Astrocyte of the cerebellum (primary cell): ENCODE measurements around the gene L3MBTL4.

Experiments used
- DNase-seq: peaks from one replicate; pipeline ENCODE4 v3.0.0-alpha.2; 2011; ENCODE audit warnings: low read depth
- H3K4me3 ChIP-seq: 2 replicates; pipeline ENCODE4 v1.5.1; 2011; ENCODE audit warnings: mild to moderate bottlenecking, low read depth, low read length, moderate library complexity
- in situ Hi-C: cut with HindIII; loops from 2 replicates; pipeline ENCODE4 v1.10.0; 2017; ENCODE audit warnings: low sequenced_read_pairs
- TF ChIP-seq, protein P1 (sequence below): IDR thresholded peaks from 2 replicates; pipeline ENCODE4 v1.5.1; 2012; ENCODE audit warnings: low read length, low read depth, moderate library complexity, mild to moderate bottlenecking; ENCODE audit errors: missing control alignments

L3MBTL4 gene

DNA sequence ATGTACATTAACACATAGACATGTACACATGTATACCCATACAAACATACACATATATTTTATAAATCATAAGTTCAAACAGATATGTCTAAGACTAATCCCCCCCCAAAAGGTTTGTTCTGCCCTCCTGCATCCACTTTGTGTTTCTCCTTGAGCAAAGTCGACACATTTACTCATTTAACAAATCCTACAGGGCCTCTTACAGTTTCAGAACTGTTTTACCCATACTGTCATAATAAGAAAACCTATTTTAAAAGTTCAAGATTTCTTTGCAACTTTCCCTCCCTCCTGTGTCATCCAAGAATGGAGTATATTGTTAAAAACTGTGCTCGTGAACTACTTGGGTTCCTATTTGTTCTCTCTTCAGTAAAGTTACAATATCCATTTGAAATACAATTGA, 166.7 kb downstream of the L3MBTL4 start:
- TF ChIP-seq, protein P1, sequence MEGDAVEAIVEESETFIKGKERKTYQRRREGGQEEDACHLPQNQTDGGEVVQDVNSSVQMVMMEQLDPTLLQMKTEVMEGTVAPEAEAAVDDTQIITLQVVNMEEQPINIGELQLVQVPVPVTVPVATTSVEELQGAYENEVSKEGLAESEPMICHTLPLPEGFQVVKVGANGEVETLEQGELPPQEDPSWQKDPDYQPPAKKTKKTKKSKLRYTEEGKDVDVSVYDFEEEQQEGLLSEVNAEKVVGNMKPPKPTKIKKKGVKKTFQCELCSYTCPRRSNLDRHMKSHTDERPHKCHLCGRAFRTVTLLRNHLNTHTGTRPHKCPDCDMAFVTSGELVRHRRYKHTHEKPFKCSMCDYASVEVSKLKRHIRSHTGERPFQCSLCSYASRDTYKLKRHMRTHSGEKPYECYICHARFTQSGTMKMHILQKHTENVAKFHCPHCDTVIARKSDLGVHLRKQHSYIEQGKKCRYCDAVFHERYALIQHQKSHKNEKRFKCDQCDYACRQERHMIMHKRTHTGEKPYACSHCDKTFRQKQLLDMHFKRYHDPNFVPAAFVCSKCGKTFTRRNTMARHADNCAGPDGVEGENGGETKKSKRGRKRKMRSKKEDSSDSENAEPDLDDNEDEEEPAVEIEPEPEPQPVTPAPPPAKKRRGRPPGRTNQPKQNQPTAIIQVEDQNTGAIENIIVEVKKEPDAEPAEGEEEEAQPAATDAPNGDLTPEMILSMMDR = no peak
- no peak overlapping the region for H3K4me3 ChIP-seq

DNA sequence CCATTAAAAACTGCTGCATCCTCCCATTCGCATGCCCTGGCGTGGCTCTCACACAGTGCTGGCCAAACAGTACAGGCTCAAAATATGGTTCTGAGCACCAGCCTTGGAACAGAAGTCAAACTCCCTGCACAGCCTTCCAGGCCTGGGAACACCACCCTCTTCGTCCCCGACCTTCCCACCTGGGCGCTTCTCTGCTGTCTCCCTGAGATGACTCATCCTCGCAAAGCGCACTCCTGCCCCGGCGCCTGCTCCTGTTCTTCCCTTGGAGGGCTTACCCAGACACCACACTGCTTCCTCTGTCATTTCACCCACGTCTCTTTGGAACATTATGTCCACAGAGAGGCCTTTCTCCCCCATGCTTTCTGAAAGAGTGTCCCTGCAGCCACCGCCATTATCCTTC, 172.7 kb downstream of the L3MBTL4 start:
- in situ Hi-C loops = no loop called here
- no peak for DNase-seq
- TF ChIP-seq, protein P1 = no peak
- no peak overlapping the region for H3K4me3 ChIP-seq

More for the DNA sequence above, 166.7 kb downstream of the L3MBTL4 start:
- in situ Hi-C loops = no loop called here
- no peak for DNase-seq

DNA sequence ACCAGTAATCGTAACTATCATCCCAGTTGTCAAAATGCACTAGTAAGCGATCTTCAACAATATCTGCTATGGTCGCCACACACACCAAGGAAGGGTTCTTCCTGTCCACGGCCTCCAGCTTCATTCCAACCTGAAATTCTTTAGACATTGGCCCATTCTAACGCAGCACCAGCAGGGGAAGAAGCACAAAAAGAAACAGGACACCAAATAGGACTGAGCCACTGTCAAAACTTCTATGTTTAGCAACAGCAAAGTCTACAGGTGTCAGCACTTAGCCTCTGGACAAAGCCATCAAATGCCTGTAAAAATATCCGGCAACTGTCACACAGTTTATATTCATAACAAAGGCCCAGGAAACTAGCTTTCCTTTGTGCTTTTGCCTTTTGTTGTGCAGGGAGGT, 175.0 kb downstream of the L3MBTL4 start:
- TF ChIP-seq, protein P1 = no peak
- no peak for DNase-seq
- in situ Hi-C loops = no loop called here
- no peak overlapping the region for H3K4me3 ChIP-seq

DNA sequence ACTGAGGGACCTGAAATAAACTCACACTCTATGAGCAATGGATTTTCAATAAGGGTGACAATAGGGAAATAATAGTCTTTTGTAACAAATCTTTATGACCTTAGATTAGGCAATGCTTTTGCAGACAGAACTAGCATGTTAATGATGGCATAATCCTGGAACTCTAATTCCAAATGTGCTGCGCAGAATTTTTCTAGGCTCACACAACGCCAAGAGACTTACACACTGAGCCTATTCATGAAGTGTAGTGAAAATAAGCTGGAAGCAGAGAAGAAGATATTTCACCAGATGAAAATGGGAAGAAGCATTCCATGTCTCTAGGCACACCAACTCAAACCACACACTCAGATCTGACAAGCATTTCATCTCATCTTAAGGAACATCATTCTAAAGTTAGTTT, 178.5 kb downstream of the L3MBTL4 start:
- no peak overlapping the region for H3K4me3 ChIP-seq
- TF ChIP-seq, protein P1 = no peak
- no peak for DNase-seq
- in situ Hi-C loops = no loop called here

DNA sequence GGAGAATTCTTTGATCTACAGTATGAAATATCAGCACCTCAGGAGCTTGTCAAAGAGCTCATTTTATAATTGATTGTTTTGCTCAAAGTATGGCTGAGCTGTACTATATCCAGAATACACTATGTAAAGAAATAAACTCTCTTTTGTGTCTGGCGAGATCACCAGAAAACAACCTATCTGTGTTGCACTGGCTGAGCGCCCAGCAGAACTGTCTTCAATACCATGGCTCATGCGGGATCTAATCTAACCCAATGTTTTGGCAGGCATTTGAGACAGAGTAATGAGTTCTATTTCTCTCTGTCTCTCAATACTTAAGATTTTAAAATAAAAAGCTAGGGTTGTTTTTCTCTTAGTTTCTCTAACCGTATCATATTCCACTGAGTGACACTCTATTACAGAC, 192.4 kb downstream of the L3MBTL4 start:
- no peak overlapping the region for H3K4me3 ChIP-seq
- TF ChIP-seq, protein P1 = no peak
- no peak for DNase-seq
- in situ Hi-C loops = no loop called here

DNA sequence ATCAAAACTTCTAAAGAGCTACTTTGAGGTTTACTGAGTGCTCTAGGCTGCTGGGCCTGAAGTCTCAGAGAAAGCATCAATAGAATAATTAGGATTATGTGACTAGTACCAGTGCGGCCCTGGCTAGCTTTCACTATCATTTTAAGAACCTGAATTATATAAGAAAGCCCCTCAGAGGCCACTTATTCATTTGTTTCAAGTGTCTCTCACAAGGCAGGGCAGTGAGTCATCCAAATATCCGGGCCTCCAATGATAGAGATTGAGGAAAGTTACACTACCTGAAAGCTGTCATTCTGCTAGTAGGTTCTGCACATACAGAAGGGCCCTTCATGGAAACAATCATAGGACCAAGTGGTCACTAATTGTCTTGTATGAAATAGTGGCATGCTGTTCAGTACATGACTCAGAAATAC, 193.1 kb downstream of the L3MBTL4 start:
- TF ChIP-seq, protein P1 = no peak
- no peak for DNase-seq
- in situ Hi-C loops = no loop called here
- no peak overlapping the region for H3K4me3 ChIP-seq

DNA sequence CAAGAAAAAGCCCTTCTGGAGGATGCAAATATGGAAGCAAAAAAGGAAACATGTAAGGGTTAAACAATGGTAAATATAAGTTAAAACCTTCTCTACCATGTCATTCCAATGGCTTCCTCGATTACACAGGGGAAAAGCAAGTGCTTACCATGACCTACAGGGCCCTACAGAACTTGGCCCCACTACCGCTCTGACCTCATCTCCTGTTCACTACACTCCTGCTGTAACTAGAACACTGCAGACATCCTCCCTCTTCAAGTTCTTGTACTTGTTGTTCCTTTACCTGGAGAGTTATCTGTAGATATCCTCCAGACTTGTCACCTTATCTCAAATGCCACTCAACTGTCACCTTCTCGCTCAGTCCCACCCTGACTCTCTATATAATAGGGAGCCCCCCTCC, 194.6 kb downstream of the L3MBTL4 start:
- DNase-seq = no peak
- TF ChIP-seq, protein P1 = no peak
- no peak overlapping the region for H3K4me3 ChIP-seq
- in situ Hi-C loops = no loop called here
